SK-N-MC (cell line): ENCODE results near the gene MRTO4.
"Not testable (repeated sequence)": the region's sequence is repeated elsewhere in the genome, so short reads cannot be mapped to it uniquely, and the experiment has no call there.

Experiments used
- DNase-seq: peaks from one replicate; pipeline ENCODE4 v3.0.0-alpha.2; 2011; ENCODE audit warnings: low read depth, low spot score
- H3K27ac ChIP-seq: fragments of 200-600 bp; sonication (generic); 2 replicates; pipeline ENCODE4 v1.5.1; 2016; ENCODE audit warnings: mixed run types
- H3K36me3 ChIP-seq: fragments of 200-600 bp; sonication (generic); 2 replicates; pipeline ENCODE4 v1.6.1; 2017; ENCODE audit warnings: antibody characterized with exemption, low read length, mixed read lengths; ENCODE audit not compliant: insufficient read depth
- H3K4me3 ChIP-seq: fragments of 200-600 bp; sonication (generic); 2 replicates; pipeline ENCODE4 v1.5.1; 2016
- H3K9ac ChIP-seq: fragments of 200-600 bp; sonication (generic); 2 replicates; pipeline ENCODE4 v1.8.0; 2017; ENCODE audit warnings: mixed run types, mixed read lengths; ENCODE audit not compliant: insufficient read length
- H3K9me3 ChIP-seq: fragments of 200-600 bp; sonication (generic); 2 replicates; pipeline ENCODE4 v1.6.1; 2017; ENCODE audit warnings: low read depth, mild to moderate bottlenecking, antibody characterized with exemption, low read length, moderate library complexity, mixed read lengths
- EZH2 ChIP-seq: fragments of 200-600 bp; sonication (generic); IDR thresholded peaks from one replicate; pipeline ENCODE4 v1.6.1; 2017; ENCODE audit warnings: antibody characterized with exemption
- FOXP2 ChIP-seq: optimal IDR thresholded peaks from 2 replicates; pipeline ENCODE3; 2011; ENCODE audit warnings: mild to moderate bottlenecking, moderate library complexity; ENCODE audit not compliant: insufficient read depth; ENCODE audit errors: extremely low read length, control extremely low read depth
- POLR2AphosphoS5 ChIP-seq: IDR thresholded peaks from 2 replicates; pipeline ENCODE4 v1.6.1; 2012; ENCODE audit warnings: mild to moderate bottlenecking, low read depth, low read length, borderline replicate concordance

MRTO4 gene

DNA sequence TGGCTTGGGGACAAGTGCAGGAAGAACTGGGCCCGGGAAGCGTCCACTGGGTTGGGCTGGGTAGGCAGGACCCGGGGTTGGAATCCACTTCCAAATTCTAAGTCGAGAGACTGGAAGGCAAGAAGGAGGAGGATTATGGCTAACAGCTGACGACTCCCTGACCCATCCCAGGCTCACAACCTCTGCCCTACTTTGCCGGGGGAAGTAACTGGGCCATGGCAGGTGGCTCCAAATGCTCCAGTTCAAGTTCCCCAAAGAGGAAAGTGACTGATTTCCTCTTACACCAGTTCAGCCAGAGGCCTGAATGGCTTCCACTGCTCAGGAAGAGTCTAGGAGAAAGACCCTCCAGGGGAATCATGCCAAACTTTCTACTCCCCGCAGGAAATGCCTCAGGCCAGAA, 11.7 kb upstream of the MRTO4 start:
- H3K4me3 ChIP-seq = no peak overlapping the region
- DNase-seq = no peak
- H3K27ac ChIP-seq = peak overlapping the region; percentile 58; the same call in 1 of the 2 replicates
- no peak overlapping the region for H3K9ac ChIP-seq
- no peaks in the 10 kb centered on the region for H3K9me3 ChIP-seq
- TF ChIP-seq POLR2AphosphoS5 (no peak), FOXP2 (no peak), EZH2 (no peak)
- peaks cover 87% of the 10 kb centered on the region for H3K36me3 ChIP-seq

- Histone ChIP-seq H3K9me3 (no peaks in the 10 kb centered on the region), H3K36me3 (peaks cover 83% of the 10 kb centered on the region), H3K4me3 (no peak overlapping the region), H3K27ac (peak overlapping the region; percentile 58), H3K9ac (peak overlapping the region; percentile 54)
- TF ChIP-seq FOXP2 (no peak), POLR2AphosphoS5 (no peak)
- peak; percentile 18 for DNase-seq
Observed at GRCh38 chr1:19240673-19241538, 10.7 kb upstream of the MRTO4 start.

DNA sequence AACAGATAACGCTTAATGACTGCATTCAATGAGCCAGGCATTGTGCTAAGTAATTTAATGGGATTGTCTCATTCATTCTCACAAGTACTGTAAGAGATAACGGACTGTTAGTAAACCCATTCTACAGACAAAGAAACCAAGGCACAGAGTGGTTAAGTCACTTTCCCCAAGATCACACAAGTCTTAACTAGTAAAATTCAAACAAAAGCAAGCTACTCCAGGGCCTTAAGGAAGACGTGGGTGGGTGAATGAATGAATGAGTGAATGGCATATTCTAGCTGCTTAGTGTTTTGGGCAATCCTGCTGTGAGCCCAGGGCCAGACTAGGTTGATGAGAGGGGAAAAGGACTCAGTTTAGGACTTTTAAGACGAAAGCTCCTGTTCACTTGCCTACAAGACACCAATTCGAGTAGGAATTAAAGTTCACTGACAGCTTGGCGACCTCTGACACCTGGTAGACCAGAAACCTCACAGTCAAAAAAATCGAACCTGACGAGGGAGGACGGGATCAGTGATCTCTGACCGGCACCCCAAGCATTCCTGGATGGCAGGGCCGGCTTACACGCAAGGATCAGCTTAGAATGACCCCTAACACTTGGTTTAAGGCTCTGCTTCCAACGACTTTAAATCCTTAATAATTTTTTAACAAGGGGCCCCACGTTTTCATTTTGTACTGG, 838 bp upstream of the MRTO4 start:
- Histone ChIP-seq H3K27ac (peak overlapping the region; percentile 96), H3K9me3 (no peaks in the 10 kb centered on the region), H3K9ac (peak overlapping the region; percentile 98), H3K36me3 (peaks cover 23% of the 10 kb centered on the region), H3K4me3 (peak overlapping the region; percentile 95)
- no peak for DNase-seq
- TF ChIP-seq POLR2AphosphoS5 (no peak), FOXP2 (no peak), EZH2 (no peak)

DNA sequence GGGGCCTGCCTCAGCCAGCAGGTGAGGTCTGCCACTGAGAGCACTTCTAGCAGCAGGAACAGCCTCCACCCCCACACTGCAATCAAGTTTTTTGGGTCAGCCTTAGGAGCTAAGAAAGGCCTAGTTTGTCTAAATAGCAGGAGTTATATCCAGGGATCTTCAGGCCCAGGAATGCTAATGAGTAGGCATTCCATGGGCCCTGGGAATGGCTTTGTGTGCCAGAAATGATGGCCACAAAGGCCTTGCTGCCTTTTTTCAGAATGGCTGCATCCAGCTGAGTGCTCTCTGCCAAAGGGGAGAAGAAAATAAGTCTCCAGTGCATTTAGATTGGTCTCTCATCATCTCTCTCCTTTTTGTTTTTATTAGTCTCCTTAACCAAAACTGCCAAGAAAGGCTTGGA, 2.8 kb downstream of the MRTO4 start:
- Histone ChIP-seq H3K9ac (no peak overlapping the region), H3K4me3 (no peak overlapping the region), H3K9me3 (no peaks in the 10 kb centered on the region), H3K36me3 (peaks cover 56% of the 10 kb centered on the region), H3K27ac (no peak overlapping the region)
- TF ChIP-seq FOXP2 (no peak), POLR2AphosphoS5 (no peak), EZH2 (no peak)
- no peak for DNase-seq

DNA sequence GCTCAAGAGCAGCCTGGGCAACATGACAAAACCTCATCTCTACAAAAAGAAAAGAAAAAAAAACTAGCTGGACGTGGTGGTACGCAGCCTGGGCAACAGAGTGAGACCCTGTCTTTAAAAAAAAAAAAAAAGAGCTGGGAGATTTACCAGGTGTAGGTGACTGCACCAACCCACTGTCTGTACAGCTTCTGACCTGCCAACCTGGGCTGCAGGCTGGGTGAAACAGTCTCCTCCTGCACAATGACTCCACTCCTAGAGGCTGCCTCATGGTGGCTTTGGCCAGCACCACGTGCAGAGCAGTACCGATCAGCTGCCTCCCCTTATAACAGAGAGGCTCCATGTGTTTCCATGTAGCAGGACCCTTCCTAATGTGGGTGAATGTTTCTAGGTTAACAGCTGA, 3.7 kb downstream of the MRTO4 start:
- no peak overlapping the region for H3K9ac ChIP-seq

GRCh38 chr1:19256301-19256700, 4.7 kb downstream of the MRTO4 start:
- not testable (repeated sequence) for H3K9me3 ChIP-seq, H3K27ac ChIP-seq, H3K4me3 ChIP-seq, H3K9ac ChIP-seq, DNase-seq
- H3K36me3 ChIP-seq = peaks cover 67% of the 10 kb centered on the region

More for the DNA sequence above, 3.7 kb downstream of the MRTO4 start:
- TF ChIP-seq POLR2AphosphoS5 = no peak
- TF ChIP-seq FOXP2 = no peak
- TF ChIP-seq EZH2 = no peak
- Histone ChIP-seq H3K4me3 (no peak overlapping the region), H3K27ac (no peak overlapping the region), H3K36me3 (peaks cover 65% of the 10 kb centered on the region), H3K9me3 (no peaks in the 10 kb centered on the region)
- DNase-seq = no peak

DNA sequence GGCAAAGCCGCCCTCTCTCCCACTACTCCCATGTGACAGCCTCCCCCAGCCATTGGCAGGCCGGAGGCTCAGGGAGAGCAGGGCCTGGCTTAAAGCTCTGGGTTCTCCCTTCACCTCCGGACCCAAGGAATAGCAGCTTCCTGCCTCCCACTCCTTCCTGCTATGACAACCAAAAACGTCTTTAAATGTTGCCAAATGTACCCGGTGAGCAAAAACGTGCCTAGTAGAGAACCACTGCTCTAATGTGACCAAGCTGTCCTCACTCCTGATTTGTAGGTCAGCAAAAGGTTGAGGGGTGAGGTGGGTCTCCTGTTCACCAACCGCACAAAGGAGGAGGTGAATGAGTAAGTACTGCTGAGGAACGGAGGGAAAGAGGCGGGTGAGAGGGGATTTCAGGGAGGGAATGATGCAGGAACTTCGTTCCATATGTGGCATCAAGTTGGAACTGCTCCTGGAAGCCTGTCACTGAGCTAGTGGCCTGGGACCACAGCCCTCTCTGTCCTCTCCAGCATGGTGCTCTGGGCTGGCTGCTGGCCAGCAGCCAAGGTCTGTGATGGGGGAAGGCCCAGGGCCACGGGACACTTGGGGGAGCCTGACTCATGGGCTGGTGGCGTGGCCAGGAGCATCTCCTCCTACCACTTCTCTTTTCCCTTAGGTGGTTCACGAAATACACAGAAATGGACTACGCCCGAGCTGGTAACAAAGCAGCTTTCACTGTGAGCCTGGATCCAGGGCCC, 5.7 kb downstream of the MRTO4 start:
- no peak for TF ChIP-seq POLR2AphosphoS5
- no peak for TF ChIP-seq FOXP2
- no peak for TF ChIP-seq EZH2
- H3K27ac ChIP-seq = no peak overlapping the region
- peaks cover 67% of the 10 kb centered on the region for H3K36me3 ChIP-seq
- DNase-seq = no peak
- H3K9me3 ChIP-seq = no peaks in the 10 kb centered on the region
- H3K9ac ChIP-seq = no peak overlapping the region
- H3K4me3 ChIP-seq = no peak overlapping the region

DNA sequence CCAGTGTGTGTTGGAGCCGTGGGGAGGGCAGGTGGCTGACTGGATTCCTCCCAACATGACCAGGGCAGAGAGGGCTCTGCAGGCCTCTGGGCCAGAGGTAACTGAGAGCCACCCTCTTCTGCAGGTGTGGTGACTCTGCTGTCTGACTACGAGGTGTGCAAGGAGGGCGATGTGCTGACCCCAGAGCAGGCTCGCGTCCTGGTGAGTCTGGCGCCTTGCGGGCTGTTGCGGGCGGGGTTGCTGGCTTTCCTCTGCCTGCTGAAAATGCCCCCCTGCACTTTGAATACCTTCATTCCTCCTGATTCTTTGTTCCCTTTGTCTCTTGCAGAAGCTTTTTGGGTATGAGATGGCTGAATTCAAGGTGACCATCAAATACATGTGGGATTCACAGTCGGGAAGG, 6.7 kb downstream of the MRTO4 start:
- Histone ChIP-seq H3K36me3 (peaks cover 67% of the 10 kb centered on the region), H3K4me3 (no peak overlapping the region), H3K9me3 (no peaks in the 10 kb centered on the region), H3K9ac (no peak overlapping the region), H3K27ac (no peak overlapping the region)
- no peak for TF ChIP-seq EZH2
- no peak; the same call in 1 of the 2 replicates for TF ChIP-seq POLR2AphosphoS5
- no peak for TF ChIP-seq FOXP2
- DNase-seq = no peak
